Activated CD4-positive, alpha-beta T cell treated with anti-CD3 and anti-CD28 coated beads, Interleukin-10, Interleukin-2, amounts not matched to agents 100 ng/mL and 50 ng/mL, durations not matched to agents 16 hours and 8 hours (primary cell): Measurements from ENCODE around the gene SFR1.
A peak's percentile ranks its signal among the peaks of the same experiment; 100 is the strongest.
"Not testable (repeated sequence)": the region's sequence is repeated elsewhere in the genome, so short reads cannot be mapped to it uniquely, and the experiment has no call there.

Experiments
- DNase-seq: peaks from one replicate; pipeline ENCODE4 v3.0.0-alpha.2; 2020

The SFR1 gene

DNA sequence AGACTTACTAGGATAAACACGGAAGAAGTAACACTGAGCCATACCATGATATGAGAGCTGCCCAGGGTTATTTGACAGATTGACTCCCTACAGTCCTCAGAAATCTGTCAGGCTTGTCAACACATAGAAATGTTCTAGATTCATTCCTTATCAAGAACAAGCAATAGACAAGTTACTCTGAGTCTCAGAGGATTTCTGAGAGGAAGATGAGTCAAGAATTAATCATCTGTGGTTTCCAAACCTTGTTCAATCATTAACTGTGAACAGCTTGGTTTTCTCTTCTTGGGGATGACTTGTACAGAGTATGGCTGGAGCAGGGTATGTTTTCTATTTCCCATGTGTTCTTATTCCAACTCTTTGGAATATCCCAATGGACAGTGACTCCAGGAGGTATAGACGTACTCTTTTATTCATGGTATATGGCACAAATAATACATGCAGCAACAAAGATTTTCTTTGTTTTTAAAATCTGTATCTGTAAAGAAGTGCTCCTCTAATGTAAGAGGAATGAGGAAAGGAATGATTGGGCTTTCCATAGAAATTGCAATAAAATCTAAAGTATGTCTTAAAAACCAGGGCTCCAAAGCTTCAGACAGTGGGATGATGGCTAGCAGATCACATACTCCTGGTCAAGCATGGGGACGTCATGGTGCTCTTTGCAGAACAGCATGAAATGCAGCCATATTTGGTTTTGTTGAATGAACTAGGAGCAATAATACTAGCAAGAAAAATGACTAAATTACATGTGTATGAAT lies 11.9 kb upstream of the SFR1 start:
- peak; percentile 32 for DNase-seq

- no peak for DNase-seq
Measured at GRCh38 chr10:104113376-104113956, 8.5 kb upstream of the SFR1 start.

GRCh38 chr10:104117839-104118323 lies 4.1 kb upstream of the SFR1 start:
- no peak for DNase-seq

- no peak for DNase-seq
Measured at GRCh38 chr10:104119996-104120395, 2.0 kb upstream of the SFR1 start.

GRCh38 chr10:104120512-104120902 lies 1.5 kb upstream of the SFR1 start:
- no peak for DNase-seq

- DNase-seq: peak; percentile 91
Measured at GRCh38 chr10:104120903-104121484, 977 bp upstream of the SFR1 start.

DNA sequence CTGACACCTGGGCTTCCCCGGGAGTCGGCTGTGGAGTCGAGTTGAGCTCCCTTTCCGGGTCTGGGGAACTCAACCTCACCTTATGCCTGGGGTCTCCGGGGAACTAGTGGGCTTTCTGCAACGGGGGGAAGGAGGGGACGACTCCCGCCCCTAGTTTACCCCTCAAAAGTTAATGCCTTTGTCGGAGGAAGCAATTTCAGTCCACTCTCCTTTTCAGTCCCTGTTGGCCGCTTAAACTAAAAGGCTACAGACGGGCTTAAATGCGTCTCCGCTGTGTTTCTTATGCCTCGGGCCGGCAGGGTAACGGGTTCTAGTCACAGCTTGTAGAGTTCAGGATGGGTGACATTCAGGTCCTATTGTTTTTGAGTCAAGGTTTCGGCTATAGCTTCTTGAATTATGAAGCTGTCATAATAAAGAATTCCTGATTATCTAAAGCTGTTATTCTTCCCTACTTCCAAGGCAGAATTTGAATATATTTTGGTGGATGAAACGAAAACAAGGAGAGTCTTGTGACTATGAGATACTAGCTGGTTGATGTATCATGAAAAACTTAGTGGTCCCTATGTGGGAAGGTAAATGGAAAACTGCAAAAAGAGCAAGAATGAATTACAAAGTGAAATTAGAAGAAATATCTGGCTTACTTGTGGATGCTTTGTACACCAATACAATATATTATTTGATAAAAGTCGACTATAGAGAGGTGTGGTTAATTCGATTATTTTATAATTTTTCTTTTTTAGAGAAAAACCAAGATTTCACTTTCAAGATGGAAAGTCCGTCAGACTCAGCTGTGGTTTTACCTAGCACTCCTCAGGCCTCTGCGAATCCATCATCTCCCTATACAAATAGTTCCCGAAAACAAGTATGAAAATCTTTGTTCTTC lies 495 bp downstream of the SFR1 start:
- peak; percentile 43 for DNase-seq

DNA sequence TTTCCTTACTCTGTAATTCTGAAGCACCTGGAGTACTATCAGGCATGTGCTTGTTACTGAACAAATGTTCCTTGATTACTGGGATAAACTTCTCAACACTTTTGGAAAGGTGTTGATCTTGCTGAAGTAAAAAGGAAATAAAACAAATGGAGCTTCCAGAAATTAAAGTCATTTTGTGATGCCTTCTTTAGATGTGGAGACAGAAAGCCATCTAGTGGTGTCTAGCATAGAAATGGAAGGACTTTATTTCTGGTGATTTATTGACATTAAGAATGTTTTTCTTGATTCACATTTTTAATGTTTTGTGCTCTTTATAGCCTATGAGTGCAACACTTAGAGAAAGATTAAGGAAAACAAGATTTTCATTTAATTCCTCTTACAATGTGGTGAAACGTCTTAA lies 1.4 kb downstream of the SFR1 start:
- DNase-seq: peak; percentile 24

GRCh38 chr10:104127411-104127810 lies 5.4 kb downstream of the SFR1 start:
- peak; percentile 25 for DNase-seq

DNA sequence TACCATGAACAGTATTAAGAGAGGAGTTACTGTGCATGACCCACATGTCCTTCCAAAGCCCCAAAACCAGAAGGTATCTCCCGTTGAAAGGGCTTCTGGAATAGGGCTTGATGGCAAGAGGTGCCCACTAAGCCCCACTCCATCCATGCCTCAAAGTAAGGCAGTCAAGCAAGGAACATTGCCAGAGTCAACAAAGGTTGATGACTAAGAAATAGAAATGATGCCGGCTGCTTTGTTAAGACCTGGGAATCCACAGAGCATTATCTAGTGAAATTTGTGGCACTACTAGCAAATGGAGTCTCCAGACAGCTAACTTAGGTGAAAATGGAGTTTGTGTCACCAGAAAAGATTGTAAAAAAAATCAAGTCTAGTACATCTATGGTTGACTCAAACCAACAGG lies 6.2 kb downstream of the SFR1 start:
- DNase-seq: no peak

DNA sequence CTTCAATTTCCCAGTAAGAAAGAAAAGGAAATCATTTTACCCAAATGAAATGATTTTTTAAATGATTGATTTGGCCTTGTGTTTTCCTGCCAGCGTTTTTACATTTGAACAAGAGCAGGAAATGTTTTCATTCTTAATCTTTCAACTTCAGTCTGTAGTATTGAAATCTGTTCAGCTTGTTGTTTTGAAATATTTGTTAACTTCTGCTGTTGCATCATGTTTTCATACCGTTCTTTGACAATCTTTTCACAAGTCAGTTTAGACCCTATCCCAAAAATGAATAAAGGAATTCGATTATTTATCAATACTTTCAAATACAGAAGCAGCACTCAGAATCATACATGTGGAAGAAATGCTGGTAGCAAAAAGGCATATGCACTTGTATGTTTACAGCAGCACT lies 8.1 kb downstream of the SFR1 start:
- DNase-seq: no peak

DNA sequence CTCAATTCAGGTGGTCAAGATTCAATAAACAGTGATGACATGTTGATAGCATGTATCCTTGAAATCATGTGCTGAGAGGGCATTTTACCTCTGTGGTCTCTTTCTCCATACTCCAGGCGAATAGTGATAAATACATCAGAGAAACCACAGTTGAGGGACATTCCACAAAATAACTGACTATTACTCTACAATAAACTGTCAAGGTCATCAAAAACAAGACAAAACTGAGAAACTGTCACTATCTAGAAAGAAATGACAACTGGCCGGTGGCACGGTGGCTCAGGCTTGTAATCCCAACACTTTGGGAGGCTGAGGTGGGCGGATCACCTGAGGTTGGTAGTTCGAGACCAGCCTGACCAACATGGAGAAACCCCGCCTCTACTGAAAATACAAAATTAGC lies 16.2 kb downstream of the SFR1 start:
- DNase-seq: no peak

DNA sequence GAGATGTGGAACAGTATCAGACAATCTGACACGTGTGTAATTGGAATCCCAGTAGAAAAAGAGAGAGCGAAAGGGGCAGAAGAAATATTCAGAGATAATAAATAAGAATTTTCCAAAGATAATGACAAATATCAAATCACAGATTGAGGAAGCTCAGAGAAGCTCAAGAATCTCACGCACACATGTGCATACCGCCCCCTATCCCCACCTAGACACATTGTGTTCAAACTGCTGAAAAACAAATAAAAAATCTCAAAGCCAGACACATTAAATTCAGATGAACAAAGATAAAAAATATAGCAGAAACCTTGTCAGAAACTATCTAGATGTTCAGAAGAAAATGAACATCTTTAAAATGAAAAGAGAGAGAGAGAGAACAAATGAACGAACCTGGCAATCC lies 17.2 kb downstream of the SFR1 start:
- DNase-seq: no peak

- no peak for DNase-seq
Measured at GRCh38 chr10:104142081-104142480, 20.1 kb downstream of the SFR1 start.

- DNase-seq: no peak
Measured at GRCh38 chr10:104143829-104144228, 21.9 kb downstream of the SFR1 start.

GRCh38 chr10:104144931-104145330 lies 23.0 kb downstream of the SFR1 start:
- no peak for DNase-seq

DNA sequence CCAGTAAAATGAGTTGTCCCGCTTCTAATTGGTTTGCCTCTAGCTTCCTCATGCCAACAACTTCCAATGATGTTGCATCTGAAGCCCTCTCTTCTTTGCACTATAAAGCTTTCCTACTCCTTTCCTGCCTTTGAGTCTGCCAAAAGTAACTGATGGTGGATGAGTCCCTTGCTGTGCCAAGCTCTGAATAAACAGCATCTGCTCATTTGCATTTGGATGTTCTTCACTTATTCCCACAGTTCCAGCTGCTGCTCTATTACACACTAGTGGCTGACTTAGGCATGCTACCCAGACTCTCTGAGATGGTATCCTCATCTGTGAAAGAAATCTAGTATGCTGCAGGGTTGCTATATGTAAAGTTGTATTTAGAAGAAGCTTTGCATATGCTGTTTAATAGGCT lies 24.9 kb downstream of the SFR1 start:
- no peak for DNase-seq

DNA sequence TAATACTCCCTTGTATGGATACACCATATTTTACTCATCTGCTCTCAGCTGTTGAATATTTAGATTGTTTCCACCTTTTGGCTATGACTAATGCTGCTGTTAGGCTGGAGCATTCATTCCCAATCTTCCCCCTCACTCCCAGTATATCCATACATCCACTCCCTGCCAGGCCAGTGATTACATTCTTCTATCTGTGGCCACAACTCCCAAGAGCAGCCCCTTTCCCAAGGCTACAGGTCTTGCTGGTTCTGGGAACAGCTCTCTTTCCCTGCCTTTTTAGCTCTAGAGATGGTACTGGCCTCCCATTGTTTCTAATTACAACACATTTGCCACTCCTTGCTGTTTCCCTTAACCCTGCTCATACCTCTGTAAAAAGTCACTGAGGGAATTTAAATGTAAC lies 28.2 kb downstream of the SFR1 start:
- no peak for DNase-seq

DNA sequence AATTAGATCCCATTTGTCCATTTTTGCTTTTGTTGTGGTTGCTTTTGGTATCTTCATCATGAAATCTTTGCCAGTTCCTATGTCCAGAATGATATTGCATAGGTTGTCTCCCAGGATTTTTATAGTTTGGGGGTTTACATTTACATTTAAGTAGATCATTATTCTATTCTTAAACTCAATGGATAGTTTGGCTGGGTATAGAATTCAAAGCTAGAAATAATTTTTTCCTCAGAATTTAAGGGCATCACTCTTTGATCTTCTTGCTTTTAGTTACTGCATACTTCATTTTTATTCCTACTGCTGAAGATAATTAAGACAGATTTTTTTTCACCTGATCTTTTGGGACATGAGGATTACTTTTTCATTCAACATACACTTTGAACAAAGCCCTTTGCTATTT lies 29.8 kb downstream of the SFR1 start:
- DNase-seq: no peak

GRCh38 chr10:104155591-104155990 lies 33.6 kb downstream of the SFR1 start:
- no peak for DNase-seq

DNA sequence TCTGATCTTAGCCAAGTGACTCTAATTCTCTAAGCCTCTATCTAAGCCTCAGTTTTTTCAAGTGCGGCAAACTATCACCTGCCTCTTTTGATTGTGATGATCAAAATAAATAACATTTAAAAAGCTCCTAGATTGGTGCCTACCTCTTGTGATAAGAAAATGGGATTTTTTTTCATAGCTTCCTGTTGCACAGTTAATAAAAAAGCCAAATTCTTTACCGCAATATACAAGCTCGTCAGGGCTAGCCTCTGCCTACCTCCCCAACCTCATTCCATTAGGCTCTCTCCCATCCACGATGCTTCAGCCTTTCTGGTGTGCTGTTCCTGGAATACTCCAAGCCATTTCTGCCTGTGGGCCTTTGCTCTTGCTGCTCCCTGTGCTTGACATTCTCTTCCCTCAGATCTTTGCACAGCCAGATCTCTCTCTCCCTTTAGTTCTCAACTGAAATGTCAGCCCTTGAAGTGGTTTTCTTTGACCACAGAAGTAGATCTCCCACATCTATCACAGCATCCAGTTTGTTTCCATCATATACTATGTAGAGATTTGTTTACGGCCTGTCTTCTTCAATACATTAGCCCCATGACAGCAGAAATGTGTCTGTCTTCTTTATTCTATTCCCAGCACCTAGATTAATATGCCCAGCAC lies 48.8 kb downstream of the SFR1 start:
- DNase-seq: no peak

GRCh38 chr10:104174136-104174535 lies 52.2 kb downstream of the SFR1 start:
- not testable (repeated sequence) for DNase-seq
